LNCaP clone FGC (cell line): ENCODE data around the gene TERC.
"Not testable (repeated sequence)": the region's sequence is repeated elsewhere in the genome, so short reads cannot be mapped to it uniquely, and the experiment has no call there.

Source experiments
- DNase-seq: peaks from one replicate; pipeline ENCODE4 v3.0.0-alpha.2; 2011; ENCODE audit warnings: low read depth
- H3K4me3 ChIP-seq: 2 replicates; pipeline ENCODE4 v1.5.1; 2011; ENCODE audit warnings: mild to moderate bottlenecking, low read depth, low read length, control low read depth
- TF ChIP-seq, protein P1 (sequence below): IDR thresholded peaks from 2 replicates; pipeline ENCODE4 v1.5.1; 2012; ENCODE audit warnings: mild to moderate bottlenecking; ENCODE audit not compliant: control insufficient read depth, insufficient read depth; ENCODE audit errors: extremely low read depth

TERC gene

DNA sequence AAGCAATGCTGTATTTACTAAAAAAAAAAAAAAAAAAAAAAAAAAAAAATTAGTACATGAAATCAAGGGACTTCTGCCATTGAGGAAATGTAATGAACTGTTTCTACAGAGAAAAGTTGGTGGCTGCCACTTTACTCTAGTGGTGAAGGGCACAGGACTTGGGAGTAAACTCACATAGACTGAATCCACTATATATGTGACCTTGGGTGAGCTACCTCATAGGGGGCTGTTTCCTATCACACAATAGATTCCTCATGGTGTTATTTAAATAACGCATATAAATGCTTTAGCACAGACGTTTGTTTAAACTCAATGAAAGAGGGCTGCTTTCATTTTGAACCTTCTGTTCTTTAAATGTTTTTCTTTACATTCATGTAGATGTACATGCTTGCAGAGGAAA is 25.8 kb downstream of the TERC start:
- TF ChIP-seq, protein P1, sequence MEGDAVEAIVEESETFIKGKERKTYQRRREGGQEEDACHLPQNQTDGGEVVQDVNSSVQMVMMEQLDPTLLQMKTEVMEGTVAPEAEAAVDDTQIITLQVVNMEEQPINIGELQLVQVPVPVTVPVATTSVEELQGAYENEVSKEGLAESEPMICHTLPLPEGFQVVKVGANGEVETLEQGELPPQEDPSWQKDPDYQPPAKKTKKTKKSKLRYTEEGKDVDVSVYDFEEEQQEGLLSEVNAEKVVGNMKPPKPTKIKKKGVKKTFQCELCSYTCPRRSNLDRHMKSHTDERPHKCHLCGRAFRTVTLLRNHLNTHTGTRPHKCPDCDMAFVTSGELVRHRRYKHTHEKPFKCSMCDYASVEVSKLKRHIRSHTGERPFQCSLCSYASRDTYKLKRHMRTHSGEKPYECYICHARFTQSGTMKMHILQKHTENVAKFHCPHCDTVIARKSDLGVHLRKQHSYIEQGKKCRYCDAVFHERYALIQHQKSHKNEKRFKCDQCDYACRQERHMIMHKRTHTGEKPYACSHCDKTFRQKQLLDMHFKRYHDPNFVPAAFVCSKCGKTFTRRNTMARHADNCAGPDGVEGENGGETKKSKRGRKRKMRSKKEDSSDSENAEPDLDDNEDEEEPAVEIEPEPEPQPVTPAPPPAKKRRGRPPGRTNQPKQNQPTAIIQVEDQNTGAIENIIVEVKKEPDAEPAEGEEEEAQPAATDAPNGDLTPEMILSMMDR, result no peak
- DNase-seq, result no peak

DNA sequence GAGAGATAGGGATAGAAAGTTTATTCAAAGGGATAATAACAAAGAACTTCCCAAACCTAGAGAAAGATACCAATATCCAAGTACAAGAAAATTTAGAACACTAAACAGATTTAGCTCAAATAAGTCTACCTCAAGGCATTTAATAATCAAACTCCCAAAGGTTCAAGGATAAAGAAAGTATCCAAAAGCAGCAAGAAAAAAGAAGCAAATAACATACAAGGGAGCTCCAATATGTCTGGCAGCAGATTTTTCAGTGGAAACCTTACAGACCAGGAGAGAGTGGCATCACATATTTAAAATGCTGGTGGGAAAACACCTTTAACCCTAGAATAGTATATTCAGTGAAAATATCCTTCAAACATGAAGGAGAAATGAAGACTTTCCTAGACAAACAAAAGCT is 33.0 kb downstream of the TERC start:
- not testable (repeated sequence) for DNase-seq, H3K4me3 ChIP-seq

More for the DNA sequence above, 25.8 kb downstream of the TERC start:
- H3K4me3 ChIP-seq, result no peak overlapping the region

DNA sequence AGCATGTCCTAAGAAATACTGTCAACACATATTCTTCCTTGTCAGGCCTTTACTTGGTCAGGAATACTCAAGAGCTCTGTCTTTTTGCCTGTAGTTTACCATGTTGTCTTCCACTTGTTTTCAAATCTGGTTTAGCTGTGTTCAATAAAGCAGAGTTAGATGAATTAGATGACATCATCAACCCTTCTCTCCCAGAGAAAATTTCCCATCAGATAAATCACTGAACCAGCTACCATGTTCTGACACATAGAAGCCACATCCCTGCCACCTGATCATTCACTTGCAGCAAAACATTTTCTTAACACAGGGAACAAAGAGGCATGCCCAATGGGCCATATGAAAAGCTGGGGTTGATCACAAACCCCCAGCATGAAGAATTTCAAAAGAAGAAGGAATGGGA is 42.1 kb downstream of the TERC start:
- no peak overlapping the region for H3K4me3 ChIP-seq
- DNase-seq, result no peak
- TF ChIP-seq, protein P1, result no peak

DNA sequence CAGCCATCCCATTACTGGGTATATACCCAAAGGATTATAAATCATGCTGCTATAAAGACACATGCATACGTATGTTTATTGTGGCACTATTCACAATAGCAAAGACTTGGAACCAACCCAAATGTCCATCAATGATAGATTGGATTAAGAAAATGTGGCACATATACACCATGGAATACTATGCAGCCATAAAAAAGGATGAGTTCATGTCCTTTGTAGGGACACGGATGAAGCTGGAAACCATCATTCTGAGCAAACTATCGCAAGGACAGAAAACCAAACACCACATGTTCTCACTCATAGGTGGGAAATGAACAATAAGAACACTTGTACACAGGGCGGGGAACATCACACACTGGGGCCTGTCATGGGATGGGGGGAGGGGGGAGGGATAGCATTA is 46.4 kb downstream of the TERC start:
- not testable (repeated sequence) for DNase-seq, H3K4me3 ChIP-seq
